Urinary bladder (tissue), 4 donors: ENCODE data around the gene FGFR2. TPM values are rescaled to one million over a fixed set of nuclear protein-coding genes. Genes with fewer than 3 reads are reported as not detected.

ENCODE experiments used
- DNase-seq: peaks from one replicate; pipeline ENCODE4 v3.0.0-alpha.2; 2015; ENCODE audit errors: extremely low spot score
- H3K27ac ChIP-seq: one replicate; pipeline ENCODE4 v1.5.1; 2013; ENCODE audit warnings: low read depth, mild to moderate bottlenecking, moderate library complexity
- H3K36me3 ChIP-seq: one replicate; pipeline ENCODE4 v1.6.1; 2013; ENCODE audit warnings: mild to moderate bottlenecking, moderate library complexity; ENCODE audit not compliant: insufficient read depth
- H3K4me1 ChIP-seq: one replicate; pipeline ENCODE4 v1.6.1; 2013; ENCODE audit warnings: mild to moderate bottlenecking, moderate library complexity; ENCODE audit not compliant: insufficient read depth
- H3K4me3 ChIP-seq: one replicate; pipeline ENCODE4 v1.5.1; 2013; ENCODE audit warnings: low read depth, low read length
- WGBS: extraction: QIAGEN DNeasy Blood & Tissue Kit; methylation state at CpG from one replicate; pipeline ENCODE4 v1.1.7; 2013; 5-methylcytosine and 5-hydroxymethylcytosine counted together
- polyA plus RNA-seq: library from polyadenylated mRNA; stranded (reverse); fragments of 200-250 nt; gene quantifications from one replicate; pipeline ENCODE4 v1.2.3, GENCODE V29; 2013
- total RNA-seq: library from RNA; depleted of rRNA; stranded (reverse); fragments of >200 nt; gene quantifications from one replicate; pipeline ENCODE4 v1.2.3, GENCODE V29; 2014
- donor health status: healthy with polysubstance abuse.
- donor health status: healthy.

Gene FGFR2
- 61.9 TPM for total RNA-seq
- 28.8 TPM for polyA plus RNA-seq

DNA sequence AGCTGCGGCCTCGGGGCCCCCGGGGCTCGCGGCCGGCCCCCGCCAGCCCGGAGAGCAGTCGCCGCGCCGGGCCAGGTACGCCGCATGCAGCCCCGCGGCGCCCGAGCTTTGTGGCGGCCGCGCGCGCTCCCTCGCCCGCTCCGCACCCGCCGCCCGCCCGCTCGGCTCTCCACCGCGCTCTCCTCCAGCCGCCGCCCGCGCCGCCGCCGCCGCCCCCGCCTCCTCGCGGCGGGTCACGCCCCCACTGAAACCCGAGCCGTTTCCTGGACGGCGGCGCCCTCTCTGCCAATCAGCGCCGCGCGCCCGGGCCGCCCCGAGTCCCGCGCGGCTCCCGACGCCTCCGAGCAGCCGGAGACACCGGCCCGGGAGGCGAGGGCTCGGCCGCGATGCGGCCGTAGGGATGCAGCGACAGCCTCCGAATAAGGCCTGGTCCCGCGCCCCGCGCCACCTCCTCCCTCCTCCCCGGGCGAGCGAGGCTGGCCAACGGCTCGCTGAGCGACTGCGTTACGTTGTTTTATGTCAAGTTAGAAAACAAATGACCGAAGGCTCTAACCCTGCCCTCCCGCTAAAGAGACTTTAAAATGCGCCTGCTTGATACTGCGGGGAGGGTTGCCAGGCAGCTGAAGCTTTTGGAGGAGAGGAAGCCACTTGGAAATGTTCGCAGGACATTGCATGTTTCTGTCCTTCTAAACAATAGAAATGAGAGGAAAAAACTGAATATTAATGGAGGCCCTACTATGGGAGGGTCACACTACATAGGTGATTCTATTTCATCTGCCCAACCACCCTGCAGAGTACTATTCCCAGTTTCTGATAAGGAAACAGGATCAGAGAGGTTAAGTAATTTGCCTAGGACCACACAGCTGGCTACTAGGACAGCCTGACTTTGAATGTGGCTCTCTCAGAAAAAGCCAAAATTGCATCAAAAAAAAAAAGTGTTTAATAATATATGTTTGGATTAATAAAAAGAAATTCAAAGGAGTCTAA lies at the start of gene FGFR2:
FGFR2 (minus strand) TSS at position 182 of the 987 bp plus-strand sequence. CDS start 4,627 bp downstream, outside the sequence.
- peak within 1 kb of the TSS; percentile 72 for H3K27ac ChIP-seq
- no peaks in the 10 kb centered on the region for H3K4me1 ChIP-seq
- H3K36me3 ChIP-seq, result no peaks in the 10 kb centered on the region
- under 1% methylated on average over 92 of the region's 92 CpGs for WGBS
- no peak for DNase-seq
- peak within 1 kb of the TSS; percentile 46 for H3K4me3 ChIP-seq

GRCh38 chr10:121647401-121647800 lies 49.2 kb upstream of the FGFR2 start:
- Histone ChIP-seq H3K36me3 (no peaks in the 10 kb centered on the region), H3K4me1 (no peaks in the 10 kb centered on the region), H3K27ac (no peak overlapping the region), H3K4me3 (no peak overlapping the region)
- 92% methylated on average over 4 of the region's 4 CpGs for WGBS
- DNase-seq, result no peak

DNA sequence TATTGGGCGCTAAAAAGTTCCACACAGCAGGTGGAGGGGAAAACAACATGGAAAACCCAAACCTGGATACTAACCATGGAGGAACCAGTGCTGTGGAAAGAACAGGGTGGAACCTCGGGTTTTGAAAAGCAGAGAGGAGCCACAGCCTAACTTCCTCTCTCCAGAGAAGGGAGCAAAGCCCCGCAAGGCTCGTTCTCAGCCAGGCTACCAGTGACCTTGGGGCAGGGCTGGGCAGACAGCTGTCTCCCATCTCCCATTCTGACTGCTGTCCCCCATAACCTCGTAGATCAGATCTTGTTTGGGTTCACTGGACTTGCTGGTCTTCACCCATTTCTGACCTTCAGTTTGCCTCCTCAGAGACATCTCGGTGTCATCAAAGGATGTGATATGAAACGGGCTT lies 47.5 kb upstream of the FGFR2 start:
- DNase-seq, result no peak
- Histone ChIP-seq H3K4me3 (no peak overlapping the region), H3K27ac (no peak overlapping the region), H3K4me1 (no peaks in the 10 kb centered on the region), H3K36me3 (no peaks in the 10 kb centered on the region)
- 85% methylated on average over 7 of the region's 7 CpGs for WGBS

DNA sequence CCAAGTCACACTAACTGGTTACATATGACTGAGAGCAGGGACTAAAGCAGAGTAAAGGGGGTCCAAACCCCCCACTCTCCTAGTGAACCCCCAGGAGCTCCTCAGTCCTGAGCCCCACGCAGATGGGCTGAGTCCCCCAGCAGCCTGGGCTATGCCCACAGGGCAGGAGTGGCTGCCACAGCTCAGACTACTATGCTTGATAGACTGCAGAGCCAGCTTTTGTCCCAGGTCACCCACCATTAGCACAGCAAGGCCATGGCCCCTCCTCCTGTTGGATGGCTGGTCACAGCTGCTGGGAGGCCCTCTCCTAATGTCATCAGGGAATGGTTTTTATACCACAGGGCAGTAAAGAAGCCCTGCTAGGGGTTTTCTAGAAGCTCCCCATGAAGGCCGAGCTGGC lies 46.3 kb upstream of the FGFR2 start:
- no peak for DNase-seq
- H3K4me1 ChIP-seq, result no peaks in the 10 kb centered on the region
- H3K36me3 ChIP-seq, result no peaks in the 10 kb centered on the region
- H3K4me3 ChIP-seq, result no peak overlapping the region
- no peak overlapping the region for H3K27ac ChIP-seq
- WGBS, result 93% methylated on average over 2 of the region's 2 CpGs

DNA sequence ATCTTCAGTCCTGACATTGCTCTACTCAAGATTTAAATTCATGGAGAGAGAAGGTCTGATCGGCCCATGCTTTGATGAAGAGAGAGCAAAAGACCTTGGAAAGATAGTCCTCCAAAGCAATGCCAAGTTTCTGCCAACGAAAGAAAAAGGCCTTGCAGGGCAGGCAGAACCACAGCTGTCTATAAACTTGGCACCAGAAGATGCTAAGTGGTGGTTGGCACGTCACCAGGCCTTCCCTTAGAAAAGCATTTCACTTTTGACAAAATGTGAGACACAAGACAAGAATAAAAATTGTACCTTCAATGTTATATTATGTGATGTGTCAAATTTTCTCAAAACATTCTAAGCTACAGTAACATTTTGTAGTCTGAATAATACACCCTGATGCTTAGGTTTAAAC lies 42.0 kb upstream of the FGFR2 start:
- no peak overlapping the region for H3K27ac ChIP-seq
- no peak overlapping the region for H3K4me3 ChIP-seq
- H3K4me1 ChIP-seq, result no peaks in the 10 kb centered on the region
- DNase-seq, result no peak
- no peaks in the 10 kb centered on the region for H3K36me3 ChIP-seq
- WGBS, result 82% methylated on average over 3 of the region's 3 CpGs

GRCh38 chr10:121639416-121639815 lies 41.2 kb upstream of the FGFR2 start:
- DNase-seq, result no peak
- Histone ChIP-seq H3K4me3 (no peak overlapping the region), H3K36me3 (no peaks in the 10 kb centered on the region), H3K27ac (no peak overlapping the region), H3K4me1 (no peaks in the 10 kb centered on the region)

DNA sequence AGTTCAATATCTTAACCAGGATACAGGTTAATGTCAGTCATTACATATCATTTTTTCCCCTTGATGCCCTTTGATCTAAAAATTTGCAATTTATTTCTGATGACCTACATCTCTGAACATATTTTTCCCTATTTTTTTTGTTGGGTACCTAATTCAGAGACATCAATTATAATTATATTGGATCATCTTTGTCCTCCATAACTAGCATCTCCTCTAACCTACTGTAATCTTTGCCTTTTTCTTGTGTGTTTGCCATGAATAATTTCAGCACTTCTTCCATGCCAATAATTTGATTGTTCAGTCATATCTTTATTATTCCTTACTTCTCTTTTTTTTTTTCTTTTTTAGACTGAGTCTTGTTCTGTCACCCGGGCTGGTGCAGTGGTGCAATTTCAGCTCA lies 39.2 kb upstream of the FGFR2 start:
- 98% methylated on average over 1 of the region's 1 CpG for WGBS
- Histone ChIP-seq H3K4me3 (no peak overlapping the region), H3K4me1 (no peaks in the 10 kb centered on the region), H3K36me3 (no peaks in the 10 kb centered on the region), H3K27ac (no peak overlapping the region)
- no peak for DNase-seq

DNA sequence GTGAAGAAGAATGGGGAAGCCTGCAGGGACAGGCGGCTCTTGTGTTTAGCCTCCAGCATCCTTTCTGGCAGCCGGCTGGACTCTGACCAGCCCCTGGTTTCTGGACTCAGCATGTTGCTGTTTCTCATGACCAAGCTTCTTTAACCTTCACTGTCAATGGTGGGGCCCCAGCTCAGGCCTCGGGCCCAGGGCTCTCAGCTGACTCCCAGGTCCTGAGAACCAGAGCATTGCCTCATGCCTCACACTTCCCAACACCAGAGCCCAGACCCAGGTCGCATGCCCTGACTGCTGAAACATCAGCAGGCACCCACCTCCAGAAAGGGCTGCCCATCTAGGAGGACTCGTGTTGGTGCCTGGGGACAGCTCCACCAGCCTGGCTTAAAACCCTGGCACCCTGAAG lies 34.8 kb upstream of the FGFR2 start:
- 73% methylated on average over 5 of the region's 5 CpGs for WGBS
- H3K36me3 ChIP-seq, result no peaks in the 10 kb centered on the region
- no peak for DNase-seq
- H3K27ac ChIP-seq, result no peak overlapping the region
- no peaks in the 10 kb centered on the region for H3K4me1 ChIP-seq
- H3K4me3 ChIP-seq, result no peak overlapping the region

DNA sequence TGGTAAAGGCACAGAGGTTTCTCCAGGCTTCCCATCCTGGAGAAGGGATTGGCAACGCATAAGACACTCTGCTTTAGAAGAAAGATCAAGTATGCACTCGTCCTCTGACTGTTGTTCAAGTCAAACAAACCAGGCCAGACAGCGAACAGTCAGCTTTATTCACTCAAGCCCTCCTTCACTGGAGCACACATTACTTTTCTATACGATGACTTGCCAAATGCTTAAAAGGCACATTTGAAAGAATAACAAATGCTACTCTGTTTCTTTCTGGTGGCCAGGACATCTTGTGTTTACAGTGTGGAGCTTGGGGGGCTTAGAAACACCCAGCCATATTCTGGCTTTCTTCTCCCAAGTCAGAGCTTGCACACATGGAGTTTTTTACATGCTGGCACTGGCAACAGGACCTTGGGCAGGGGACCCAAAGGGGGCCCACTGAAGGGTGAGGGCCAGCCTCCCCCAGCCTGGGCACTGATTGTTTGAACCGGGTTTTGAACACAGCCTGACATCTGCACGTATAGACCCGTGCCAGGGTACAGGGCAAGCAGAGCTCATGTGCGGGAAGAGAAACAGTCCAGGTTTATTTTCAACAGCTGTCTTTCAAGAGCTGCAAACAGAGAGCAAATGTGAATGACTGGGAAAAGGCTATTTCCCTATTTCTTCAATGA lies 33.3 kb upstream of the FGFR2 start:
- WGBS, result 33% methylated on average over 8 of the region's 8 CpGs
- no peak for DNase-seq

GRCh38 chr10:121628859-121629258 lies 30.6 kb upstream of the FGFR2 start:
- no peak overlapping the region for H3K4me3 ChIP-seq
- no peaks in the 10 kb centered on the region for H3K4me1 ChIP-seq
- no peaks in the 10 kb centered on the region for H3K36me3 ChIP-seq
- no peak overlapping the region for H3K27ac ChIP-seq
- WGBS, result 45% methylated on average over 4 of the region's 4 CpGs
- DNase-seq, result no peak

More for the DNA sequence above, 33.3 kb upstream of the FGFR2 start:
- Histone ChIP-seq H3K4me3 (no peak overlapping the region), H3K4me1 (no peaks in the 10 kb centered on the region), H3K27ac (no peak overlapping the region), H3K36me3 (no peaks in the 10 kb centered on the region)

DNA sequence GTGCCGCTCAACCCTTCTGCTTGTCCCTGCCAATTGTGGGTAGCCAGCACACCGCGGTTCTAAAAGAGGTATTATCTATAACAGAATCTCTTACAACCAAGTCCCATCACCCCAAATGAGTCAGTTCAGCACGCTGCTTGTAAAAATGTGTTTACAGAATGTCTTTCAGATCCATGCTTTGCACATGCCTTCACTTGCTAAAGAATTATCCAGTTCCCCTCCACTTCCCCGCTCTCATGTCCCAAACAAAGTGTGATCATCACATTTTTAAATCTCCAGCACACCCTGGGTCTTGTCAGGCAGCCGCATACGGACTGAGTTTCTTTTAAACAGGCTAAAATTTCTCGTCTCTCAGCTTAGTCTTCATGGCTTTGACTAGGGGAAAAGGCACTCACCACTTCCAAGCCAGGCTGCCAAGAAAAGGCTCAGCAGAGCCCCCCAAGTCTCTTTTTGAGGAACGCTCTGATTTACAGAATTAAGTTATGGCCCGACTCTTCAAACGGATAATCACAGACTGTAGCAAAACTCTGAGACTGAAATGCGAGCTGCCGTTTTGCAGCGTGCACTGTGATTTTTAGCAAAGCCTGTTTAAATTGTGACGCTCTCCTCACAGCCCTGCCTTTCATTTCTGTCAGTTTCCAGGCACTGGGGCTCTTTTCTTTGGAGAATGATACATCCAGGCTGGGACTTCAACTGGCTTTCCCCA lies 29.8 kb upstream of the FGFR2 start:
- H3K36me3 ChIP-seq, result no peaks in the 10 kb centered on the region
- peak; percentile 70 for DNase-seq
- no peak overlapping the region for H3K27ac ChIP-seq
- no peak overlapping the region for H3K4me3 ChIP-seq
- WGBS, result 16% methylated on average over 15 of the region's 15 CpGs
- H3K4me1 ChIP-seq, result no peaks in the 10 kb centered on the region

DNA sequence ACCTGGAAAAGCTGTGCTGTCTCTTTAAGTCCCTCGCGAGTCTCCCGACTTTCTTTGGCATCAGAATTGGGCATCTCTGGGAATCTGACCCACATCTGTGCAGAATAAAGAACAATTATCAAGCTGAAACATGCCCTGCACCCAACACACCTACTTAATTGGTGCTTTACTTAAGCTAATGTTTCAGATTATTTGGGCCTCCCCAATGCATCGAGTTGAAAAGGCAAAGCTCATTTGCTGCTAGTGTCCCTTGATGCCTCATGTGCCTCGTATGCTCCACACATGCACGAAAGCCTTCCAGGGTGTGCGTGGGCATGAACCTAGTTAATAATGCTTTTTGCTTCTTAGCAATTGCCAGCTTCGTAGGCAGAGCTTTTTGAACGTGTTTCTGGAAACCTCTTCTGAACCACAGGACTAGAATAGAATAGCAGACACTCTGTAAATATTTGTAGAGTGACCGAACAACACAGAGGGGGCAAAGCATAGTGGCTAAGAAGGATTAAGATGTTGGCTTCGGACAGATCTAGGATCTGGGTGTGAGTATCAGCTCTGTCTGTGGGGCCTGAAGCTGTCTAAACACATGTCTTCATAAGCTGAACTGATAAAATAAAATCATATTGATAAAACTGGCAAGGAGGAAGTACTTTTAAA lies 26.7 kb upstream of the FGFR2 start:
- Histone ChIP-seq H3K4me3 (no peak overlapping the region), H3K36me3 (no peaks in the 10 kb centered on the region), H3K4me1 (no peaks in the 10 kb centered on the region), H3K27ac (no peak overlapping the region)
- DNase-seq, result no peak
- WGBS, result 42% methylated on average over 11 of the region's 11 CpGs

GRCh38 chr10:121618906-121619305 lies 20.7 kb upstream of the FGFR2 start:
- 98% methylated on average over 2 of the region's 2 CpGs for WGBS
- Histone ChIP-seq H3K4me3 (no peak overlapping the region), H3K4me1 (no peaks in the 10 kb centered on the region), H3K27ac (no peak overlapping the region), H3K36me3 (no peaks in the 10 kb centered on the region)
- no peak for DNase-seq
